GM19468 (cell line): ENCODE results near the gene KIT.

Experiments used
- ATAC-seq: cut with Tn5 transposase; IDR thresholded peaks from one replicate; pipeline ENCODE4 v1.9.1; 2021; ENCODE audit warnings: mild to moderate bottlenecking, moderate library complexity, moderate number of reproducible peaks; ENCODE audit not compliant: unreplicated experiment; ENCODE audit errors: extremely low read depth

KIT gene

DNA sequence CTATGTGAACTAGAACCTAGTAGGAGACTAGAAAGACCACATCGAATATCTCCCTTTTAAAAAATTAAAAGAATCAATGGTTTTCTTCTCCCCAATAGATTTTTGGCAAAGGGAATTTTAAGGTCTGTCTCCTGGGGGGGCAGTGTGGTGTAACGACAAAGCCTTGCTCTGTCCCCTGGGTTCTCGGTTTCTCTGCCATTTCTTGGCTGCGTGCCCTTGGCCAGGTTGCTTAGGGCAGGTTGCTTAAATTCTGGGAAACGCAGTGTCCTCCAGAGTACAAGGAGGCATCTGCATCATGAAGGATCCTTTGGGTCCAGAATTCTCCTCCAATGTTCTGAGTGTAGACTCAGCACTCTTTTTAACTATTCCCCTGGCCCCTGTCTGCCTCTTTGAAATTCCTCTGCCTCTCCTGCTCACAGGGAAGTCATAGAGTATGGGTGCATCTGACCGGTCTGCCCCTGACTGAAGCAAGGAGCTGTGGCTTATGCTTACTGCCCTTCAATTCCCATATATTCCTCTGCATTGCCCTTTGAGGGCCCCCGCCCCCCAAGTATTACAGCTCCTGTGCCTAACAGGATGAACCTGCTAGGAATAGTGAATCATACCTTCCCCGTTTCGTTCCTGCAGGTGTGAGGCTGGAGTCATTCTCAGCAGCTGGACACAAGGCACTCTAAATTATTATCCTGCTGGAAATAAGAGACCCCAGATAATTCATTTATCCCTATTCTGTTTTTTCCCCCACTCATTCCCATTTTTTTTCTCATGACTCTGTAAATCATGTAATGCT lies 2.2 kb downstream of the KIT start:
- no peak for ATAC-seq

DNA sequence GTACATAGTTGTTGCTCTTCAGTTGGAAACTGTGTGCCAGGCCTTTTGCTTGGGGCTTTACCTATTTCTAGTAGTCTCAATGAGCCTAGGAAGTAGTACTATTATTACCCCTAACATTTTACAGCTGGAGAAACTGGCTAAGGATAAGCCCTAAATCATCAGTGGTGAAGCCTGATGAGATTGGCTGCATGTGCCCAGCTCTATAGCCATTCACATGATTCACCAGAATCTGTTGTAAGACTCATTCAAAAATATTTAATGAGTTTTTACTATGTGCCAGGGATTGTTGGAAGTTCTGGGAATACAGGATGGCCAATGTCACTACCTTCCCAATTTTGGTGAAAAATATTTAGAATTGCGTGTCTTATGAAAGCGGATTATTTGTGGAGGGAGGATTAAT lies 2.8 kb downstream of the KIT start:
- ATAC-seq, result no peak

DNA sequence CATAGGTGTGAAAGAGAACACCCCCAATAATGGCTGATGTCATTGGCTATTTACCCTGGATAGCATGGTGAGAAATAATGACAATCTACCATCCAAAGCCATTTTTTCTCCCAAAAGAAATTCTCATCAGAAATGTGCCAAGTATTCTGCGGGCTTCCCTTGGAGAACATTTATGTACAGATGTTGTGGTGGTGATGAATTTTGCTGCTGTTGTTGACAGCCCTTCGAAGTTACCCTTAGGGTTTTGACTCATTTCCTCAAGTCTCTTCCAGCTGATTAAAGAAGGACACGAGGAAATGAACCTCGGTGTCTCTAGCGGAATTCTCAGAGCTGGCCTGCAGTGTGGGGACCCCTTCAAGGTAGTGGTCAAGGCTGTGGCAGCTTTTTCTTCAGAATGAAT lies 3.4 kb downstream of the KIT start:
- no peak for ATAC-seq

DNA sequence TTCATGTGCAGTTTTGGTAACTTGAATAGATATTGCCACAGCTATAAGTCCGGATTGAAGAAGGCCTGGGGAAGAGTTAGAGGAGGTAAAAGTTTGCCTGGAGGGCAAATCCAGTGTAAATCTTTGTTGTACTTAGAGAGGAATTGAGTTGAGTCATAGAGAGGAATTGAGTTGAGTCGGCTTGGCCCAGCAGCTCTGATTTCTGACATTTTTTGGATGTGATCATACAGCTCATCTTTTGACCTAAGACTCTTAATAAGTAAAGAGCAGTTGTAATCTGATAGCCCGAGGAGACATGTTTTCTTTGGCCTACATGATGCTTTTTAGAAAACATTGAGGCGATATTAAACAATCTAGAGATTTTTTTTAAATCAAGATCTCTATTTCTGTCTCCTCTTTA lies 3.9 kb downstream of the KIT start:
- ATAC-seq, result no peak

DNA sequence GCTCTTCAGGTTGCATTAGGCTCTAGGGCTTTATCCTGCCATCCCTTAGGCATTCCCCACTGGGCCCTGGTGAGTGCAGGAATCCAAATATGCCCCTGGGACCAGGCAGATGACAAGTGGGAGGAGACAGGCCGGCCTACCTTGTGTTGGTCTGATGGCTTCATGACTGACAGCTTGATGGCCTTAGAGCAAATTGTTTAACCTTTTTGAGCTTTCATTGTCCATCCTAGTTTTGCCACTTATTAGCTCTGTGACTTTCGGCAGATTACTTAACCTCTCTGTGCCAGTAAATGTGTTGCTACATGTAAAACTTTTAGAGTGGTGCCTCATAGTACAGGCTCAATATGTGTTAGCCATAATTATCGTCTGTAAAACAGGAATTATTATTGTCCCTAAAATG lies 4.4 kb downstream of the KIT start:
- no peak for ATAC-seq

DNA sequence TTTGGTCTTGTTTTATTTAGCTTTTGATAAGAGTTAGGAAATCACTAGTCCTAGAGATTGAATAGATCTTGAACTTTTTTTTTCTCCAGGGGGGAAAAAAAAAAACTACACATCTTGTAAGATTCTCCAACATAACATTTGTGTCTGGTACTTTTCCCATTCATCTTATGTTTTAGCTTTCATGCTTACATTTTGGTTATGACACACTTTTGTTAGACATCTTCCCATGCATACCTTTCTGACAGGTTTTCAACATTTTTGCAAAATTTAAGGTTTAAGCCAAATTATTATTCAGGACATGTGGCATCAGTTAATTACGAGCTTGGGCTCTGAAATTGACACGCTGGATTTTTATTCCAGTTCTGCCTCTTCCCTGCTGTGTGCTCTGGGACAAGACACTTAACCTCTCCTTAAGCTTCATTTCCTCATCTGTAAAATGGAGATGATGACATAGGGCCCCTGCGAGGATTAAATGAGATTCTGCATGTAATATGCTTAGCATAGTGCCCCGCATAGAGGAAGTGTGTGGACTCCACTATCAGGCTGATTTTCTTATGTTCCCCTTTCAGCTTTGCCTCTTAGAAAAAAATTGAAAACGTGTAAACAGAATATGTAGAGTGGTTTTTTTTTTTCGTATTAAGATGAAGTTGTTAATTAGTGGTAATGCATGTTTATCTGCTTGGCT lies 5.3 kb downstream of the KIT start:
- no peak for ATAC-seq

DNA sequence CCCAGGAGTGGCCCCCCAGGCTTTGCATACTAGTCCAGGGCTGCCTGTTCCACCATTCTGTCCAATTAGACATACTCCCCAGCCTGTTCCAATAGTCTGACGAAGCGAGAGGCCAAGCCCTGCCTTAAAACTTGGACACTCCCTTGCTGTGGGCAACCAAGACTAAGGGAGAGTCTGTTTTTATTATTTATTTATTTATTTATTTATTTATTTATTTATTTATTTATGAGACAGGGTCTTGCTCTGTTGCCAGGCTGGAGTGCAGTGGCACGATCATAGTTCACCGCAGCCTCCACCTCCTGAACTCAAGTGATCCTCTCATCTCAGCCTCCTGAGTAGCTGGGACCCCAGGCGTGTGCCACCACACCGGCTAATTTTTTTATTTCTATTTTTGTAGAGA lies 6.6 kb downstream of the KIT start:
- ATAC-seq, result no peak

DNA sequence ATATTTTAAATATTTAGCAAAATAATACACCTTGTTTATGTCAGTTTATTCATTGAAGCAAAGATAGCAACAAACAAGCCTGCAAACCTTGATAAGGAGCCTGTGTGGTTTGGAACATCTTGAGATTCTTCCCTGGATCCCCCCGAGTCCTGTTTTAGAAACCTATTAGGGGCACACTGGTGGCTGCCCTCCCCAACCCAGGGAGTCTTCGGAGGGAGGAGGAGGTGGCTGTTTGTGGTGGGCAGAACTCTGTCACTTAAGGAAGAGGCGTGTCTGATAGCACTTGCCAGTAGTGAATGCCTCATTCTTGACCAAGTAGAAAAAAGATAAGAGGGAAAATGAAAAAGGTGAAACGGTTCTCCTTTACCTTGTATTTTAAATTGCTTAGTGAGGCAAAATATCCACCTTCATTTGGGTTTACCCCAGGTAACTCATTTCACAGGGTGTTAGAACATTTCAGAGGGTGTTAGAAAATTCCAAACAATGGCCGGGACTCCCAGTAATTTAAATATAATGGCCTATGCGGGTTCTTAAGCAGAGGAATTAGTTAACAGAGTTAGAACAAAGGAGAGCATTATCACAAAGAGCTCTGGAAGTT lies 10.4 kb downstream of the KIT start:
- ATAC-seq, result no peak

DNA sequence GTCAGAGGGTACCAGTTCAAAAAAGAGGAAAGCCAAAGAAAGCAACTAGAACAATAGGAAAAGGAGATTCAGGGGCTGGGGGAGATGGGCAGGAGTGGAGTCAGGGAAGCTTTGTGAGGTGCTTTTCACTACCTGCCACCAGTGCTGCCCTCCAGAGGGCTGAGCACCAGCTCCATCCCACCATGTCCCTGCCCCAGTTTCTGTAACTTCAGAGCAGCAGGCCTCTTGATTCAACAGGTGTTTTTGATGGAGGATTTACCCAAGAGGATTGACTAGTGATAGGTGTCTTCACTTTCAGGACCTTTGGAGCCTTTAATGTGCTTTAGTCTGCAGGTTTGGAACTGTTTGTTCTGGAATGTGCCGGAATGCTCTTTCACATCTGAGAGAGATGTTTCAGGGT lies 12.1 kb downstream of the KIT start:
- ATAC-seq, result no peak

DNA sequence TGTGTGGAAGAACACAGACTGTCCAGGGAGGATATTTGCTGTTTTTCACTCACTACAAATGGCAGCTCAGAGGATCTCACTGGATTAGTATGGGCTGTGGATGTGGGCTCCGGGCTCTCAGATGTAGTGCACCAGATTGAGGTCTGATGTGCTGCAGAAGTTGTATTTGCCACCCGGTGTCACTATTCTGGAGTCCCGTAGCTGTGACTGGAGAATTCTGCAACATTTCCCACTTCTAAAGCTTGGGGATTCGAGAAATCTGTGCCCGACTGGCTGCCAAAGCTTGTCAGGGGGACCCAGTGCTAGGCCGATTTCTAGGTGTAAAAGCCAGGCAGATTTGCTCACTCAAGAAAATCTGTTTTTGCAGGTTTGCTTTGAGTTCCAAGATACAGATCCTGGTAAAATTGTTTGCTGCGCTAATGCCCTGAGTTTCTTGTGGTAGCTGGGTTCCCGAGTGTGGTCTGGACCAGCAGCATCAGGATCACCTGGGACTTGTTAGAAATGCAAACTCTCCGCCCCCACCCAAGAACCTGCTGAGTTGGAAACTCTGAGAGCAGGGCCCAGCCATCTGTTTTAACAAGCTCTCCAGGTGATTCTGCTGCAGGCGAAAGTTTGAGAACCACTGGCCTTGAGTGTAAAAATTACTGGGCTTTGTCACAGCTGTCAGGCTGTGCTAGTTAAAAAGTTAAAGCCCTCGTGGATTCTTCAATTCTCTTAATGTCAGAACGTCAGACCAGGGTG lies 18.1 kb downstream of the KIT start:
- no peak for ATAC-seq

DNA sequence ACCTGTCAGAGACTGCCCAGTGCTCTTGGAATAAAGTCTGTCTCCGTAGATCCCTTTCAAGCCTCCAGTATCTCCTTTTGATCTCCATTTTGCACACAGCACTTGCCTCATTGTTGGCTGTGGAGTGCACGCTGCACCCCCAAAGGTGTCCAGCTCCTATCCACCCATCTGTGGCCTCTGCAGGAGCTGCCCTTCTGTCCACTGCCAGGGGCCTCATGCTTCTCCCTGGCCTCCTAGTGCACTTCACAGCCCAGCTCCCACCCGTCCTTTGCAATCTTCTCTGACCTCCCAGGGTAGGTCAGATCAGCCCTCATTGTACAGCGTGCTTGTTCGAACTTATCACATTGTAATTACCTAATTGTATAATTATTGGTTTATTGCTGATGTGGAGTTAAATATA lies 18.9 kb downstream of the KIT start:
- no peak for ATAC-seq

DNA sequence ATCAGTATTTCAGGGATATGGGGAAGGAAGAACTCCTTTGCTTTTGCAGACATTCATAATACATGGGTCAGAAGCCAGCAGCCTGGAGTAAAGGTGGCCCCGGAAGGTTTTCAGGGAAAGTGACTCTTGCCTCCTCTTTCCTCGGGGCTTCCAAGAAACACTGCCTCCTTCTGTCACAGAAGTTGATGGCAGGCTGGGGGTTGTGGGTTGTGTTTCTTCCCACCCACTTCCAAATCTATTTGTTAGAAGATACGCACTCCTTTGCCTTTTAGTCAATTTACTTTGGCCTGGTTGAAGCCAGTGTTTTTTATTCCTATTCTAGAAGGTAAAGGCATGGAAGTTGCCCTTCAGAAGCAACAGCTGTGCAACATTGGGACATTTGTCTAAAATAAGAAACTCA lies 19.7 kb downstream of the KIT start:
- ATAC-seq, result no peak

DNA sequence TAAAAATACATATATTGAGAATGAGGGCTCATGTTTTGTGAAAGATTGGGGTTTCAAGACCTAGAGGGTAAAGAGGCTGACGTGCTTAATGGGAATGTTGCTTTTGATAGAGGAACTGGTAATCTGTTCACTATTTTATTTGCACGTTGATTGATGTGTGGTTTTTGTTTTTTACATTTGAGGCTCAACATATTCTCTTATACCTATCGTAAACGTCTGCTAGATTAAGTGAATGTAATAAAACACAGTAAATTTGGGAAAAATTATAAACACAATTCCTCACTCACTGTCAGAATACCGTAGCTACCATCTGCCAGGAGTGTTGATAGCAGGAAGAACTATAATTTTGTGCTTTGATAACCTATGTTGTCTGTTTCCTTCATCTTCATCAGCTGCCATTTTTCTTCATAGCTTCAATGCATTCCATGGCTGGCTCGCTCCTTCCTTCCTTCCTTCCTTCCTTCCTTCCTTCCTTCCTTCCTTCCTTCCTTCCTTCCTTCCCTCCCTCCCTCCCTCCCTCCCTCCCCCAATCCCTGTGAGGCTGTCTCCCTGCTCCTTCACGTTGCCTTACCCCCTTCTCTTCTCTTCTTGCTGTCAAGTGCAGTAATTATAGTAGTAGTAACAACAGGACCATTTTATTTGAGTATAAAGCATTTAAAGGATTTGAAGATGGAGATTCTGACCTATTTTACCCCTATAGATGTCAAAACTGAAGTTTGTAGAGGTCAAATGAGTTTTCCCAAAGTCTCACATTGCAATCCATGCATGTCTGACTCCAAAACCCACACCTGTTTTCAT lies 20.3 kb downstream of the KIT start:
- ATAC-seq, result no peak

DNA sequence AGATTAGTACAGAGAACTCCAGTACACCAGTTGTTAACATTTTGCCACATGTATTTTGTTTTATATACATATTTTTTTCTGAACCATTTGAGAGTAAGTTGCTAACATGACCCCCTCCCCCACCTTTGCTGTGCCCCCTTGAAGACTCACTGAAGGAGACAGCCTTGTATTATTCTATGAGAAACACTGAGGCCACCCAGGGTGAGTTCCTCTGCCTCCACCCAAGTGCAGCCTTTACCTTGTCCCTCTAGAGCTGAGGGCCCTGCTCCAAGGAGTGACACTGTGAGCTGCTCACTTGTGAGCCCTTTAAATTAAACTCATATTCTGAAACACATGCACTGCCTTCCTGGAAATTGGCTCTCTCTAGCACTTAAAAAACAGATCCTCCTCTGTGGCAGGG lies 21.1 kb downstream of the KIT start:
- no peak for ATAC-seq

DNA sequence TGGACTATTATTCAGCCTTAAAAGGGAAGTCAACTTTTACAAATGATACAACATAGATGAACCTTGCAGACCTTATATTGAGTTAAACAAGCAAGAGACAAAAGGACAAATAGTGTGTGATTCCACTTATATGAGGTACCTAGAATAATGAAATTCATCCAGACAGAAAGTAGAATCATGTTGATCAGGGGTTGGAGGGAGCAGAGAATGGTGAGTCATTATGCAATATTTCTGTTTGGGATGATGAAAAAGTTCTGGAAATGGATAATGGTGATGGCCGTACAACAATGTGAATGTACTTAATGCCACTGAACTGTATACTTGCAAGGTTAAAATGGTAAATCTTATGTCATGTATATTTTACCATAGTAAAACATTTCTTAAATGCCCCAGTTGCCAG lies 22.1 kb downstream of the KIT start:
- ATAC-seq, result no peak

DNA sequence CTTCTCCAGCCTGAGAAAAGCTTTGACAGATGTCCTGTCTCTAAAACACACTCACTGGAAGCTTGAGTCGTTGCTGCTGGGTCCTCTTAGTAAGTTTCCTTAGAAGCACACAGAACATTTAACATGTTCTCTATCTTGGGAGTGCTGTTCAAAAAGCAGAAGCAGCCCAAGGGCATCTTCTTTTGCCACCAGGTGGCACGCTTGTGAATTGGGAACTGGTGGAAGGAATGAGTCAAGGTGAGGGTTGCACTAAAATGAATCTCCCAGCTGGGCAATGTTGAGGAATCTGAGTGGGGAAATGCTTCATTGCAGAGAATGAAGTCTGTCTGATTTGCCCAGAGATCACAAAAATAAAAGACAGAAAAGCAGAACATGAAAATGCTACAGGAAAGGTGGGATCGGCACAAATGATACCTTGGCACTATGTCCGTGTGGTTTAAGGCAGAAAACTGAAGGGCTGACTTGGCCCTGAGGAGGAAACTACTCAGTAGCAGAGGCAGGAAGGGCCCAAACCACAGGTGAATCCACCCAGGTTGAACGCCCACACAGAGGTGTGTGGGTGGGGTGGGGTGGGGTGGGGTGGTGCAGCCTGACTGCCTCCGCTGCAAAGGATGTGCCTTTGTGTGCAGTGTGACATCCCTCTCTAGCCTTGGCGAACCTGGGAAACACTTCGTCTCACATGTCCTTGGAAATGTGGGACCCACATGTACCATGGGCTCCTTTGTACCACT lies 26.0 kb downstream of the KIT start:
- peak; percentile 50 for ATAC-seq

DNA sequence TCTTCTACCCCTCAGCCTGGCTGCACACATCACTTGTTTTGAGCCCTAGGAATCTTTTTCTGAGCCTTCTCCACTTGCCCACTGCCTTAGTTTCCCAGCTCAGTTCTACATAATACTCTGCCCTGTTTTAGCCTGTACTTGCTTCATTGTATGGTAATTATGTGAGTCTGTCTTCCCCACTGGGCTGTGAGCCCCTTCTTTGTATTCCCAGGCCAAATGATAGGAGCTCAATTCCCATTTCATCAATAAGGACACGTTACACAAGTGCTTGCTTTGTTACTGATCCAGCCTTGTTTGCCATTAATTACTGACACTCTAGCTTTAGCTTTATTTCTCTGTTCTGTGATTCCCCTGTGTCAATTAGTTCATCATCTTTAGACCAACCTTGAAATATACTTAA lies 28.1 kb downstream of the KIT start:
- no peak for ATAC-seq

DNA sequence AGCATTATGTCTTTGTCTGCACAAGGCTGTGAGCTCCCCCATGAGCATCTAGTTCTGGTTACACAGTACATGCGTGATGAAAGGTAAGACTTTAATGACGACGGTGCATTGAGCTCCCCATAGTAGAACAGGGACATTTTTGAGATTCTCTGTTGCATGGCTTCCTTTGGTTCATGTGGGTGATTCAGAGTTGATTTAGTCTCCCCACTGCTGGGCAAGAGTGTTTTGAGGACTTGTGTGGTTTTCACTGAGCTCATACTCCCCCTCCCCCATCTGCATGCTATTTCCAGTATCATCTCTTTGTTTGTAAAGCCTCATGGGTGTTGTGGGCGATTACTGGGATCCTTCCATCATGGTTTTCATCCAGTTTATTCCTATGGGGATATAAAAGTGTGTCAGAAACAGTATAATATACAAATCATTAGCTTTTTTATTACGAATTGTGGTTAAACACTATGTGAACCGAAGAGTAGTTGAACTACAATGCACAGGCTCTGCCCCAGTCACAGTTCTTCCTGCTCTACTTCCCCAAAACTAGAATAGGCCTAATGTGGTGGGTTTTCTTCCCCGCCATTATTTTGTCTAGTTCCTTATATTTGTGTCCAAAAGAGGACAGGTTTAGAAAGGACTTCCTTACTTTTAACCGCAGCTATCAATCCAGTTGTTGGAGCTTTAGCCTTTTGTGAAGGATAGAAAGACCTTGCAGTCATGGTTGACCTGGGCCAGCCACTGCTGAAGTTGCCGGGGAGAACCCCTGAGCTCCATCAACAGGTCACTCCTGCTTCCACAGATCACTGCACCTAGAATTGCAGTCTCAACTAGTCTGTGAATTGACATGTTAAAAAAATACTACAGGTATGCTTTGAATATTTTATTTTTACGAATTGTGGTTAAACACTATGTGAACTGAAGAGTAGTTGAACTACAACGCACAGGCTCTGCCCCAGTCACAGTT lies 30.4 kb downstream of the KIT start:
- ATAC-seq, result no peak
